Measurements from ENCODE around the gene AUTS2.

AUTS2 gene

GRCh38 chr7:70788276-70788675, 1190.0 kb downstream of the AUTS2 start:
- no peak overlapping the region for H3K4me3 ChIP-seq (ENCODE audit: low read length)
- H3K36me3 ChIP-seq (ENCODE audit: insufficient read depth, low read length): peaks cover 99% of the 10 kb centered on the region
- H3K4me1 ChIP-seq (ENCODE audit: insufficient read depth, low read length): peaks cover 7% of the 10 kb centered on the region
- no peaks in the 10 kb centered on the region for H3K27me3 ChIP-seq (ENCODE audit: insufficient read depth, low read length)
- no peak overlapping the region for H2AFZ ChIP-seq (ENCODE audit: low read depth, low read length)
- H3K9me3 ChIP-seq (ENCODE audit: low read length): no peaks in the 10 kb centered on the region

- H3K36me3 ChIP-seq (ENCODE audit: insufficient read depth, low read length): peaks cover 98% of the 10 kb centered on the region
Observed at GRCh38 chr7:70789481-70790214, 1191.4 kb downstream of the AUTS2 start.

GRCh38 chr7:70790215-70791073, 1192.2 kb downstream of the AUTS2 start:
- no peaks in the 10 kb centered on the region for H3K4me1 ChIP-seq (ENCODE audit: insufficient read depth, low read length)
- H3K27me3 ChIP-seq (ENCODE audit: insufficient read depth, low read length): no peaks in the 10 kb centered on the region
- no peak overlapping the region for H2AFZ ChIP-seq (ENCODE audit: low read depth, low read length)
- no peaks in the 10 kb centered on the region for H3K9me3 ChIP-seq (ENCODE audit: low read length)
- H3K36me3 ChIP-seq (ENCODE audit: insufficient read depth, low read length): peaks cover 93% of the 10 kb centered on the region
- H3K4me3 ChIP-seq (ENCODE audit: low read length): no peak overlapping the region

More at GRCh38 chr7:70789481-70790214, 1191.4 kb downstream of the AUTS2 start:
- Histone ChIP-seq H3K4me1 (ENCODE audit: insufficient read depth, low read length) (no peaks in the 10 kb centered on the region), H3K4me3 (ENCODE audit: low read length) (no peak overlapping the region), H3K9me3 (ENCODE audit: low read length) (no peaks in the 10 kb centered on the region), H3K27me3 (ENCODE audit: insufficient read depth, low read length) (no peaks in the 10 kb centered on the region), H2AFZ (ENCODE audit: low read depth, low read length) (no peak overlapping the region)

- H3K27me3 ChIP-seq (ENCODE audit: insufficient read depth, low read length): no peaks in the 10 kb centered on the region
- no peaks in the 10 kb centered on the region for H3K4me1 ChIP-seq (ENCODE audit: insufficient read depth, low read length)
- H3K9me3 ChIP-seq (ENCODE audit: low read length): no peaks in the 10 kb centered on the region
- H3K36me3 ChIP-seq (ENCODE audit: insufficient read depth, low read length): peaks cover 84% of the 10 kb centered on the region
- H3K4me3 ChIP-seq (ENCODE audit: low read length): no peak overlapping the region
- no peak overlapping the region for H2AFZ ChIP-seq (ENCODE audit: low read depth, low read length)
Observed at GRCh38 chr7:70791341-70791740, 1193.1 kb downstream of the AUTS2 start.

- Histone ChIP-seq H3K9me3 (ENCODE audit: low read length) (peaks cover 2% of the 10 kb centered on the region), H2AFZ (ENCODE audit: low read depth, low read length) (no peak overlapping the region), H3K4me3 (ENCODE audit: low read length) (no peak overlapping the region), H3K27me3 (ENCODE audit: insufficient read depth, low read length) (no peaks in the 10 kb centered on the region), H3K4me1 (ENCODE audit: insufficient read depth, low read length) (no peaks in the 10 kb centered on the region), H3K36me3 (ENCODE audit: insufficient read depth, low read length) (peaks cover 70% of the 10 kb centered on the region)
Observed at GRCh38 chr7:70793060-70793459, 1194.8 kb downstream of the AUTS2 start.

DNA sequence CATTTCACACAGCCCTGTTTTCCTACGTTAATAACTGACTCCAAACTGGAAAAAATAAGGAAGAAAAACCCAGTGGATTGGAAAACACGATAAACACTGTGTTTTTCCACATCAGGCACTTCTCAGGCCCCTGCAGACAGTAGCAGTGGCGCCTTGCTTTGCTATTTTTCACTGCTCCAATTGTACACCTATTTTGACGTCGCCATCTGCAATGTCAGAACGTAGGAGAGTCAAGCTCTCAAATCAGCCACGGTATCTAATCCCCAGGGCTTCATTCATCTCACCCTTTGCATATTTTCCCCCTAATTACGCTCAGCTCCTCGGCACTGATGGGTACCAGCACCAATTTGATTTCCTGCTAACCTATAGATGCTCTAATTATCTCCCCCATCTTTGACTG, 1195.5 kb downstream of the AUTS2 start:
- H3K9me3 ChIP-seq (ENCODE audit: low read length): peaks cover 4% of the 10 kb centered on the region
- no peaks in the 10 kb centered on the region for H3K4me1 ChIP-seq (ENCODE audit: insufficient read depth, low read length)
- H3K4me3 ChIP-seq (ENCODE audit: low read length): no peak overlapping the region
- H2AFZ ChIP-seq (ENCODE audit: low read depth, low read length): no peak overlapping the region
- no peaks in the 10 kb centered on the region for H3K27me3 ChIP-seq (ENCODE audit: insufficient read depth, low read length)
- H3K36me3 ChIP-seq (ENCODE audit: insufficient read depth, low read length): peaks cover 63% of the 10 kb centered on the region

- H3K36me3 ChIP-seq (ENCODE audit: insufficient read depth, low read length): peaks cover 51% of the 10 kb centered on the region
- H3K4me3 ChIP-seq (ENCODE audit: low read length): no peak overlapping the region
- no peaks in the 10 kb centered on the region for H3K4me1 ChIP-seq (ENCODE audit: insufficient read depth, low read length)
- no peak overlapping the region for H2AFZ ChIP-seq (ENCODE audit: low read depth, low read length)
- H3K9me3 ChIP-seq (ENCODE audit: low read length): peaks cover 6% of the 10 kb centered on the region
- H3K27me3 ChIP-seq (ENCODE audit: insufficient read depth, low read length): no peaks in the 10 kb centered on the region
Observed at GRCh38 chr7:70794962-70795361, 1196.7 kb downstream of the AUTS2 start.

DNA sequence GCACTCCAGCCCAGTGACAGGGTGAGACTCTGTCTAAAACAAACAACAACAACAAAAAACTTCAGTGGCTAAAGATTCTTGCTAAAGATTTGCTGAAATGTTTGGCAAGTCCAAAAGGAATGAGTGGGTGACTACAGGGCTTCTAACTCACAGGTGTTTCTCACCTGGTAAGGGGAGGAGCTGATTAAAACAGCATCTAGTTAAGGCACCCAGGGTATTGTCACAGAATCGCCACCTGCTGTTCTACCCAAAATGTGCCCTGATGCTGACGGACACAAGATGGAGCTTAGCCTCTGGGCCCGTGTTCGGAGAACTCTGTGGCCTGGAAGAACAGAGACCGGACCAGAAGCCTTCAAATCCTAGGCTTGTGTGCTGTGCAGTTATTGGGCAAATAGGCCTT, 1197.7 kb downstream of the AUTS2 start:
- H2AFZ ChIP-seq (ENCODE audit: low read depth, low read length): no peak overlapping the region
- peaks cover 42% of the 10 kb centered on the region for H3K36me3 ChIP-seq (ENCODE audit: insufficient read depth, low read length)
- no peaks in the 10 kb centered on the region for H3K27me3 ChIP-seq (ENCODE audit: insufficient read depth, low read length)
- H3K4me3 ChIP-seq (ENCODE audit: low read length): no peak overlapping the region
- H3K9me3 ChIP-seq (ENCODE audit: low read length): peaks cover 6% of the 10 kb centered on the region
- H3K4me1 ChIP-seq (ENCODE audit: insufficient read depth, low read length): no peaks in the 10 kb centered on the region

DNA sequence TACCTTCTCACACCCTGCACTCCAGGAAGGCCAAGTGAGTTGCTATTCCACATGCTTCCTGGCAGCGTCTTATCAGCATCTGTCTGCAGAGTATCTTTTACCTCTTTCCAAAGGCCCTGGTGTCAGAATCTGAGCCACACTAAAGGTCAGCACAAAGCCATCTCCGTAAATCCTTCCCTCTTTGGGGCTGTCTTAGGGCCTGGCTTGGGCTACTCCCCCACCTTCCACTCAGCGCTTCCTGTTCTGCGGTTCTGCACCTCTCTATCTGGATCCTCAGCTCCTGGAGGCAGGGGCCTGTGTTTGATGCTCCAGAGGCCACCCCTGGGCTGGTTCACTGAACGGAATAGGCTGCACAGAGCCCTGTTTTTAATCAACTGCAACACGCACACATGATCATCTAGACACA, 1198.8 kb downstream of the AUTS2 start:
- H3K4me3 ChIP-seq (ENCODE audit: low read length): no peak overlapping the region
- no peaks in the 10 kb centered on the region for H3K27me3 ChIP-seq (ENCODE audit: insufficient read depth, low read length)
- H2AFZ ChIP-seq (ENCODE audit: low read depth, low read length): no peak overlapping the region
- no peaks in the 10 kb centered on the region for H3K4me1 ChIP-seq (ENCODE audit: insufficient read depth, low read length)
- H3K36me3 ChIP-seq (ENCODE audit: insufficient read depth, low read length): peaks cover 31% of the 10 kb centered on the region
- H3K9me3 ChIP-seq (ENCODE audit: low read length): peaks cover 6% of the 10 kb centered on the region

GRCh38 chr7:70799841-70800405, 1201.6 kb downstream of the AUTS2 start:
- peaks cover 6% of the 10 kb centered on the region for H3K9me3 ChIP-seq (ENCODE audit: low read length)
- H3K4me3 ChIP-seq (ENCODE audit: low read length): no peak overlapping the region
- H3K27me3 ChIP-seq (ENCODE audit: insufficient read depth, low read length): no peaks in the 10 kb centered on the region
- no peaks in the 10 kb centered on the region for H3K4me1 ChIP-seq (ENCODE audit: insufficient read depth, low read length)
- no peak overlapping the region for H2AFZ ChIP-seq (ENCODE audit: low read depth, low read length)
- H3K36me3 ChIP-seq (ENCODE audit: insufficient read depth, low read length): peaks cover 6% of the 10 kb centered on the region

- Histone ChIP-seq H3K4me3 (ENCODE audit: low read length) (no peak overlapping the region), H3K9me3 (ENCODE audit: low read length) (no peaks in the 10 kb centered on the region)
Observed at GRCh38 chr7:70805360-70805759, 1207.1 kb downstream of the AUTS2 start.

GRCh38 chr7:70807650-70808049, 1209.4 kb downstream of the AUTS2 start:
- Histone ChIP-seq H3K36me3 (ENCODE audit: insufficient read depth, low read length) (no peaks in the 10 kb centered on the region), H2AFZ (ENCODE audit: low read depth, low read length) (no peak overlapping the region), H3K4me3 (ENCODE audit: low read length) (no peak overlapping the region), H3K27me3 (ENCODE audit: insufficient read depth, low read length) (no peaks in the 10 kb centered on the region), H3K4me1 (ENCODE audit: insufficient read depth, low read length) (no peaks in the 10 kb centered on the region), H3K9me3 (ENCODE audit: low read length) (no peaks in the 10 kb centered on the region)

More at GRCh38 chr7:70805360-70805759, 1207.1 kb downstream of the AUTS2 start:
- Histone ChIP-seq H2AFZ (ENCODE audit: low read depth, low read length) (no peak overlapping the region), H3K4me1 (ENCODE audit: insufficient read depth, low read length) (no peaks in the 10 kb centered on the region), H3K27me3 (ENCODE audit: insufficient read depth, low read length) (no peaks in the 10 kb centered on the region), H3K36me3 (ENCODE audit: insufficient read depth, low read length) (no peaks in the 10 kb centered on the region)

GRCh38 chr7:70808876-70809275, 1210.6 kb downstream of the AUTS2 start:
- Histone ChIP-seq H3K27me3 (ENCODE audit: insufficient read depth, low read length) (no peaks in the 10 kb centered on the region), H3K36me3 (ENCODE audit: insufficient read depth, low read length) (no peaks in the 10 kb centered on the region), H3K9me3 (ENCODE audit: low read length) (no peaks in the 10 kb centered on the region), H2AFZ (ENCODE audit: low read depth, low read length) (no peak overlapping the region), H3K4me1 (ENCODE audit: insufficient read depth, low read length) (no peaks in the 10 kb centered on the region), H3K4me3 (ENCODE audit: low read length) (no peak overlapping the region)

Measured in neuron (in vitro differentiated cells).